KMS-11 (cell line): ENCODE data around the gene HPGD.

Experiments
- H2AFZ ChIP-seq: fragments of 200-600 bp; sonication (generic); 2 replicates; pipeline ENCODE4 v1.6.1; 2016; ENCODE audit warnings: antibody characterized with exemption, mixed run types, low read depth
- H3K27ac ChIP-seq: fragments of 200-600 bp; sonication (generic); 2 replicates; pipeline ENCODE4 v1.6.1; 2016; ENCODE audit warnings: mild to moderate bottlenecking, mixed run types
- H3K27me3 ChIP-seq: fragments of 200-600 bp; sonication (generic); 2 replicates; pipeline ENCODE4 v1.6.1; 2017; ENCODE audit warnings: mild to moderate bottlenecking, low read depth, mixed run types, moderate library complexity; ENCODE audit not compliant: insufficient read depth
- H3K36me3 ChIP-seq: fragments of 200-600 bp; sonication (generic); 2 replicates; pipeline ENCODE4 v1.6.1; 2017; ENCODE audit warnings: mild to moderate bottlenecking, mixed run types; ENCODE audit not compliant: insufficient read depth
- H3K4me1 ChIP-seq: fragments of 200-600 bp; sonication (generic); 2 replicates; pipeline ENCODE4 v1.6.1; 2016; ENCODE audit warnings: mild to moderate bottlenecking, low read depth, mixed run types; ENCODE audit not compliant: poor library complexity, severe bottlenecking
- H3K4me2 ChIP-seq: fragments of 200-600 bp; sonication (generic); 2 replicates; pipeline ENCODE4 v1.7.0; 2016; ENCODE audit warnings: mild to moderate bottlenecking, mixed run types
- H3K4me3 ChIP-seq: fragments of 200-600 bp; sonication (generic); IDR thresholded peaks from 2 replicates; pipeline ENCODE4 v1.6.1; 2017; ENCODE audit warnings: low read depth, low read length, mixed read lengths; ENCODE audit not compliant: insufficient read depth
- H3K79me2 ChIP-seq: fragments of 200-600 bp; sonication (generic); 2 replicates; pipeline ENCODE4 v1.6.1; 2016; ENCODE audit warnings: low read depth, mixed run types; ENCODE audit not compliant: insufficient read depth
- H3K9ac ChIP-seq: fragments of 200-600 bp; sonication (generic); 2 replicates; pipeline ENCODE4 v1.6.1; 2016; ENCODE audit warnings: mild to moderate bottlenecking, mixed run types
- H4K20me1 ChIP-seq: fragments of 200-600 bp; sonication (generic); 2 replicates; pipeline ENCODE4 v1.6.1; 2016; ENCODE audit warnings: mild to moderate bottlenecking, mixed run types; ENCODE audit not compliant: insufficient read depth
- TF ChIP-seq, protein P1 (sequence below): fragments of 200-600 bp; sonication (generic); conservative IDR thresholded peaks from 2 replicates; pipeline ENCODE4 v1.6.1; 2017; ENCODE audit warnings: low read depth, mild to moderate bottlenecking, antibody characterized with exemption, low read length, moderate library complexity, mixed read lengths

HPGD gene

DNA sequence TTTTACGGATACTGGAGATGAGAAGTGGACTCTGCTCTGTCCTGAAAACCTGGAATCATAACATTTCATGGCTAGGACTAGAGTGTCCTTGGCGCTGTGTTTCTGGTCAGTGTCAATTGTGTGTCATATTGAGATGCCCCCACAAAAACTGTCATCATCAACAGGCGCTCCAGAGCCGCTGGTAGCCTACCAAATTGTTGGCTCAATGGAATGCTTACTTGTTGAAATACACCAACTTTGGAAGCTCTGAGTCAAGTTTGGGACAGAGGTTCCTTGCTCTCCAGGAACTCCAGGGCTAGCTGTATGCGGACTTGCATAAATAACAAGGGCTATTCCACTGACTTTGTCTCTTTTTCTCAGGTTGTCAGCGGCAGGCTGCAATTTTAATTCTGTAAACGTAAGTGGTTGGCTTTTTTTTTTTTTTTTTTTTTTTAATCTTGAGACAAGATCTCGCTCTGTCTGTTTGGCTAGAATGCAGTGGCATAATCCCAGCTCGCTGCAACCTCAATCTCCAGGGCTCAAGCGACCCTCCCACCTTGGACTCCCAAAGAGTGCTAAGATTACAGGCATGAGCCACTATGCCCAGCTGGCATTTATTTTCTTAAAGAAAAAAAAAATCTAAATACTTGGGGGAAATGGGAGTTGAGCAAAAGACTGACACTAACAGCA lies 871 bp upstream of the HPGD start:
- Histone ChIP-seq H3K36me3 (no peaks in the 10 kb centered on the region), H3K79me2 (no peaks in the 10 kb centered on the region), H4K20me1 (no peaks in the 10 kb centered on the region), H2AFZ (no peak overlapping the region), H3K4me3 (no peak overlapping the region), H3K4me1 (peaks cover 6% of the 10 kb centered on the region), H3K27ac (no peak overlapping the region), H3K4me2 (0 out of 2 replicates have a peak overlapping the region, but pooled peaks have one; percentile 83), H3K9ac (no peak overlapping the region), H3K27me3 (no peaks in the 10 kb centered on the region)
- TF ChIP-seq, protein P1, sequence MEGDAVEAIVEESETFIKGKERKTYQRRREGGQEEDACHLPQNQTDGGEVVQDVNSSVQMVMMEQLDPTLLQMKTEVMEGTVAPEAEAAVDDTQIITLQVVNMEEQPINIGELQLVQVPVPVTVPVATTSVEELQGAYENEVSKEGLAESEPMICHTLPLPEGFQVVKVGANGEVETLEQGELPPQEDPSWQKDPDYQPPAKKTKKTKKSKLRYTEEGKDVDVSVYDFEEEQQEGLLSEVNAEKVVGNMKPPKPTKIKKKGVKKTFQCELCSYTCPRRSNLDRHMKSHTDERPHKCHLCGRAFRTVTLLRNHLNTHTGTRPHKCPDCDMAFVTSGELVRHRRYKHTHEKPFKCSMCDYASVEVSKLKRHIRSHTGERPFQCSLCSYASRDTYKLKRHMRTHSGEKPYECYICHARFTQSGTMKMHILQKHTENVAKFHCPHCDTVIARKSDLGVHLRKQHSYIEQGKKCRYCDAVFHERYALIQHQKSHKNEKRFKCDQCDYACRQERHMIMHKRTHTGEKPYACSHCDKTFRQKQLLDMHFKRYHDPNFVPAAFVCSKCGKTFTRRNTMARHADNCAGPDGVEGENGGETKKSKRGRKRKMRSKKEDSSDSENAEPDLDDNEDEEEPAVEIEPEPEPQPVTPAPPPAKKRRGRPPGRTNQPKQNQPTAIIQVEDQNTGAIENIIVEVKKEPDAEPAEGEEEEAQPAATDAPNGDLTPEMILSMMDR = no peak

DNA sequence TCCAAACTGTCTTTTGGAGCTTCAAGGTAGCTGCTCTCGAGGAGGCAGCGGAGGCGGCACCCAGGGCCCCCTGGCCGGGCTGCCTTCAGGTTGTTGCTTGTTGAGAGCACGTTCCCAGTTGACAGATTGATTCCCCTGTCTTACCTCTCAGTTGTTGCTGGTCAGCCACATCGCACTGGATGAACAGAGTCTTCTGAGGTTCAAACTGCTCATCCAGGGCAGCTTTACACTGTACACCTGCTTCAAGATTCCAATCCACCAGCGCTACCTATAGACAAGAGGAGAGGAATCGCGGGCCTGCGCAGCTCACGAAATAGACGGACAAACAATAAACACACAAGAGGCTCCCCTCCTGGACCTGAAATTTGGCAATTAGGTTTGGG lies 497 bp downstream of the HPGD start:
- H2AFZ ChIP-seq = peak overlapping the region; percentile 97
- H3K4me3 ChIP-seq = no peak overlapping the region
- no peaks in the 10 kb centered on the region for H3K79me2 ChIP-seq
- peak overlapping the region; percentile 31; the same call in 1 of the 2 replicates for H3K9ac ChIP-seq
- no peaks in the 10 kb centered on the region for H3K27me3 ChIP-seq
- TF ChIP-seq, protein P1 = no peak
- H4K20me1 ChIP-seq = no peaks in the 10 kb centered on the region
- no peaks in the 10 kb centered on the region for H3K36me3 ChIP-seq
- peaks cover 6% of the 10 kb centered on the region for H3K4me1 ChIP-seq
- H3K4me2 ChIP-seq = peak overlapping the region; percentile 83
- no peak overlapping the region for H3K27ac ChIP-seq

DNA sequence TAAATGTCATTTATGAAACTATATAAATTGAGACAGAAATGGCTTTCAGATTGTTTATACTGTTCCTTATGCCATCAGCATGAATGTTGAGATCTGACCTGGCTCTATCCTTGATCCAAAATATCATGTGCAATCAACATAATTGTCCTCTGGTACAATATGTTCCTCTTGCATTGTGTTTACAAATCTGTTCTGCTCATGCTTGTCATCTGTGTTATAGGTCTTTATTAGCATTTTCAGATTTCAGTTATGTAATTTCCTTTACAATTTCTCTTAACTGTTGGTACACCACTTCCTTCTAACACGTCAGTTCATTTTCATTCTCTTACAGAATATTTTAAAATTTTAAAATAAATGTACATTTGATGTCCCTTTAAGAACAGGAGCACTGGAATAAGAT lies 1.6 kb downstream of the HPGD start:
- Histone ChIP-seq H3K4me2 (no peak overlapping the region), H3K27me3 (no peaks in the 10 kb centered on the region), H3K4me3 (no peak overlapping the region), H3K27ac (no peak overlapping the region), H3K9ac (no peak overlapping the region), H4K20me1 (no peaks in the 10 kb centered on the region), H3K4me1 (peaks cover 6% of the 10 kb centered on the region), H3K79me2 (no peaks in the 10 kb centered on the region), H3K36me3 (no peaks in the 10 kb centered on the region), H2AFZ (no peak overlapping the region)
- TF ChIP-seq, protein P1 = no peak

DNA sequence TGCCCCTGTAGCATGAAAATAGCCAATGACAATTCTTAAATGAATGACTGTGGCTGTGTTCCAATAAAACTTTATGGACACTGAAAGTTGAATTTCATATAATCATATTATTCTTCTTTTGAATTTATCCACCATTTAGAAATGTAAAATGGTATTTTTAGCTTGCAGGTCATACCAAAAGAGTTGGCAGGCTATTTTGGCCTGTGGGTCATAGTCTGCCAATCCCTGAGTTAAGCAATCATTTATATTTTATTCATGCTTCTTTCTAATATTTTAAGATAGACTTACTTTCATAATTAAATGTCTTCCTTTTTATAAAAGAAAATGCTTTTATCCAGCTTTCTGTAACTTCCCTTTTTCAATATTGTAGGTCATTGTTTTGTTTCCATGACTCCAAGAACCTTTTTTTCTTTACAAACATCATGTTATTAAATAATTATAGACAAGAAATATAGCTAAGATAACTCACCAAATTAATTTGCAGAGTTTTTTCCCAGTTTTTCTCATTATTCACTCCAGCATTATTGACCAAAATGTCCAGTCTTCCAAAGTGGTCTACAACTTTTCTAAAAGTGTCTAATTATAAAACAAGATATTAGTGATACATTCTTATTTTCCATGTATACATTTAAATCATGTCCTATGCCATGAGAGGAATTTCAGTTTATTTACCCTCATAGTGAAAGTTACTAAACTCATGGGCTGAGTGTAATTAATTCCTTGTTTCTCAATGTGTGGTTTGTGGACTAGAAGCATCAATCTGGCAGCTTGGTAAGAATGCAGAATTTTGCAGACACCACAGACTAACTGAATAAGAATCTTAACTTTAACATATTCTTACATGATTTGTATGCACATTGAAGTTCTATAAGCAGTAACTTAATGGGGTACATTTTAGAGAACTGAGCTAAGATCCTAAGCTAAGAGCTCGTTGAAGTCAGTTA lies 4.5 kb downstream of the HPGD start:
- no peak overlapping the region for H3K9ac ChIP-seq
- H3K4me1 ChIP-seq = peaks cover 6% of the 10 kb centered on the region
- TF ChIP-seq, protein P1 = no peak
- H3K27me3 ChIP-seq = no peaks in the 10 kb centered on the region
- no peak overlapping the region for H3K4me2 ChIP-seq
- no peaks in the 10 kb centered on the region for H4K20me1 ChIP-seq
- no peak overlapping the region for H3K4me3 ChIP-seq
- H3K79me2 ChIP-seq = no peaks in the 10 kb centered on the region
- H3K36me3 ChIP-seq = no peaks in the 10 kb centered on the region
- H3K27ac ChIP-seq = no peak overlapping the region
- no peak overlapping the region for H2AFZ ChIP-seq
